ENCODE results near the gene OR10A4.

- TF ChIP-seq MEIS1 (CRISPR knock-in tag; IDR thresholded peaks at IDR 0.05; ENCODE audit: borderline replicate concordance) (no peak), ZBTB1 (tag by site-specific recombination; IDR thresholded peaks at IDR 0.05) (no peak), REPIN1 (tag by site-specific recombination; IDR thresholded peaks at IDR 0.05; ENCODE audit: low read depth) (no peak), CTCF (tag by site-specific recombination; IDR thresholded peaks at IDR 0.05) (no peak), ZNF580 (tag by site-specific recombination; IDR thresholded peaks at IDR 0.05) (no peak), TCF7L2 (IDR thresholded peaks at IDR 0.05; ENCODE audit: borderline replicate concordance, low read depth, low read length) (no peak), YY1 (tag by site-specific recombination; IDR thresholded peaks at IDR 0.05) (no peak), ZNF24 (tag by site-specific recombination; IDR thresholded peaks at IDR 0.05) (no peak)
- TF ChIP-seq, protein P1, sequence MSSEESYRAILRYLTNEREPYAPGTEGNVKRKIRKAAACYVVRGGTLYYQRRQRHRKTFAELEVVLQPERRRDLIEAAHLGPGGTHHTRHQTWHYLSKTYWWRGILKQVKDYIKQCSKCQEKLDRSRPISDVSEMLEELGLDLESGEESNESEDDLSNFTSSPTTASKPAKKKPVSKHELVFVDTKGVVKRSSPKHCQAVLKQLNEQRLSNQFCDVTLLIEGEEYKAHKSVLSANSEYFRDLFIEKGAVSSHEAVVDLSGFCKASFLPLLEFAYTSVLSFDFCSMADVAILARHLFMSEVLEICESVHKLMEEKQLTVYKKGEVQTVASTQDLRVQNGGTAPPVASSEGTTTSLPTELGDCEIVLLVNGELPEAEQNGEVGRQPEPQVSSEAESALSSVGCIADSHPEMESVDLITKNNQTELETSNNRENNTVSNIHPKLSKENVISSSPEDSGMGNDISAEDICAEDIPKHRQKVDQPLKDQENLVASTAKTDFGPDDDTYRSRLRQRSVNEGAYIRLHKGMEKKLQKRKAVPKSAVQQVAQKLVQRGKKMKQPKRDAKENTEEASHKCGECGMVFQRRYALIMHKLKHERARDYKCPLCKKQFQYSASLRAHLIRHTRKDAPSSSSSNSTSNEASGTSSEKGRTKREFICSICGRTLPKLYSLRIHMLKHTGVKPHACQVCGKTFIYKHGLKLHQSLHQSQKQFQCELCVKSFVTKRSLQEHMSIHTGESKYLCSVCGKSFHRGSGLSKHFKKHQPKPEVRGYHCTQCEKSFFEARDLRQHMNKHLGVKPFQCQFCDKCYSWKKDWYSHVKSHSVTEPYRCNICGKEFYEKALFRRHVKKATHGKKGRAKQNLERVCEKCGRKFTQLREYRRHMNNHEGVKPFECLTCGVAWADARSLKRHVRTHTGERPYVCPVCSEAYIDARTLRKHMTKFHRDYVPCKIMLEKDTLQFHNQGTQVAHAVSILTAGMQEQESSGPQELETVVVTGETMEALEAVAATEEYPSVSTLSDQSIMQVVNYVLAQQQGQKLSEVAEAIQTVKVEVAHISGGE (tag by site-specific recombination; conservative IDR thresholded peaks at IDR 0.05; ENCODE audit: low read depth): no peak
Observed at GRCh38 chr11:6855971-6856541, 20.4 kb upstream of the OR10A4 start.
